Thymus (tissue), 11 donors: ENCODE results near the gene GPR176. TPM values are rescaled to one million over a fixed set of nuclear protein-coding genes. Genes with fewer than 3 reads are reported as not detected.

Source experiments
- DNase-seq, 9 donors: peaks; one replicate each; pipeline ENCODE4 v3.0.0-alpha.2; 2013; ENCODE audit warnings: low spot score in 9 of 9, low read depth in 6 of 9, missing footprints in 1 of 9
- H3K27ac ChIP-seq, 2 donors: one replicate each; pipeline ENCODE4 v1.5.1; 2013; ENCODE audit warnings: control low read depth in 1 of 2, low read depth in 1 of 2, low read length in 1 of 2, mild to moderate bottlenecking in 1 of 2, moderate library complexity in 1 of 2
- H3K27me3 ChIP-seq, 2 donors: one replicate each; pipeline ENCODE4 v1.5.1; 2013; ENCODE audit warnings: low read length in 1 of 2; ENCODE audit not compliant: control insufficient read depth in 2 of 2, insufficient read depth in 1 of 2
- H3K36me3 ChIP-seq, 2 donors: one replicate each; pipeline ENCODE4 v1.5.1; 2013; ENCODE audit warnings: low read length in 1 of 2, mild to moderate bottlenecking in 1 of 2, moderate library complexity in 1 of 2; ENCODE audit not compliant: control insufficient read depth in 2 of 2, insufficient read depth in 2 of 2
- H3K4me1 ChIP-seq, 2 donors: one replicate each; pipeline ENCODE4 v1.5.1; 2013; ENCODE audit warnings: low read length in 2 of 2; ENCODE audit not compliant: control insufficient read depth in 2 of 2, insufficient read depth in 2 of 2
- H3K4me3 ChIP-seq, 2 donors: one replicate each; pipeline ENCODE4 v1.5.1; 2013; ENCODE audit warnings: low read length in 2 of 2, control low read depth in 1 of 2, mild to moderate bottlenecking in 1 of 2
- H3K9me3 ChIP-seq, 2 donors: one replicate each; pipeline ENCODE4 v1.5.1; 2013; ENCODE audit warnings: low read length in 1 of 2, mild to moderate bottlenecking in 1 of 2; ENCODE audit not compliant: control insufficient read depth in 2 of 2, insufficient read depth in 1 of 2
- WGBS: extraction: QIAGEN DNeasy Blood & Tissue Kit; methylation state at CpG from one replicate; pipeline ENCODE4 v1.1.7; 2013; 5-methylcytosine and 5-hydroxymethylcytosine counted together
- polyA plus RNA-seq: library from polyadenylated mRNA; stranded (reverse); fragments of 200-250 nt; gene quantifications from one replicate; pipeline ENCODE4 v1.2.3, GENCODE V29; 2013
- total RNA-seq: library from RNA; stranded (reverse); fragments of 120-200 nt; gene quantifications from one replicate; pipeline ENCODE4 v1.2.4, GENCODE V29; 2013
- donor health status: healthy.

The GPR176 gene
- total and polyA plus RNA-seq, 2 donors, result 2.9 to 3.5 TPM

DNA sequence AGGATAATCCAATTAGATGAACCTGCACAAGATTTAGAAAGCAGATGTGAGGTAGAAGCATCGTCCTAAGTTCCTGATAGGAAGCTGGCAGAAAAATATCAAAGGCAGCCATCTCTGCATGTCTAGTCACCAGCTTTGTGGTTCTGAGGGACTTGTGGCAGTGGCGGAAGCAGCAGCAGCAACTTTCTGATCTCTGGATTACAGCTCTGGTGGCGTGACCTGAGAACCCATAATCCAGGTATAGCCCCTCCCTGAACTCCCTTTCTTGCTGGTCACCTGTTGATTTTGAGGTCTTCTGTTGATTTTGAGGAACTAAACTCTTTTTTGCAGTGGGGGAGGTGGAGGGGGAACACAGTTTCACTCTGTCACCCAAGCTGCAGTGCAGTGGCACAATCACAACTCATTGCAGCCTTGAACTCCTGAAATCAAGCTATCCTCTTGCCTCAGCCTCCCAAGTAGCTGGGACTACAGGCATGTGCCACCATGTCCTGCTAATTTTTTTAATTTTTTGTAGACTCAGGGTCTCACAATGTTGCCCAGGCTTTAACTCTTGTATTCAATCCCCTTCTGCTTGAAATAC lies 145.3 kb downstream of the GPR176 start:
- 8% methylated on average over 3 of the region's 3 CpGs for WGBS
- Histone ChIP-seq H3K4me3 (no peak overlapping the region), H3K9me3 (no peaks in the 10 kb centered on the region), H3K27me3 (no peaks in the 10 kb centered on the region), H3K36me3 (no peaks in the 10 kb centered on the region), H3K27ac (peak overlapping the region in 1 of 2 donors; percentile 48), H3K4me1 (peaks cover 0 to 8% of the 10 kb centered on the region in 2 donors)
- peak in 6 of 9 donors; percentile 33 to 77 (median 40) for DNase-seq

DNA sequence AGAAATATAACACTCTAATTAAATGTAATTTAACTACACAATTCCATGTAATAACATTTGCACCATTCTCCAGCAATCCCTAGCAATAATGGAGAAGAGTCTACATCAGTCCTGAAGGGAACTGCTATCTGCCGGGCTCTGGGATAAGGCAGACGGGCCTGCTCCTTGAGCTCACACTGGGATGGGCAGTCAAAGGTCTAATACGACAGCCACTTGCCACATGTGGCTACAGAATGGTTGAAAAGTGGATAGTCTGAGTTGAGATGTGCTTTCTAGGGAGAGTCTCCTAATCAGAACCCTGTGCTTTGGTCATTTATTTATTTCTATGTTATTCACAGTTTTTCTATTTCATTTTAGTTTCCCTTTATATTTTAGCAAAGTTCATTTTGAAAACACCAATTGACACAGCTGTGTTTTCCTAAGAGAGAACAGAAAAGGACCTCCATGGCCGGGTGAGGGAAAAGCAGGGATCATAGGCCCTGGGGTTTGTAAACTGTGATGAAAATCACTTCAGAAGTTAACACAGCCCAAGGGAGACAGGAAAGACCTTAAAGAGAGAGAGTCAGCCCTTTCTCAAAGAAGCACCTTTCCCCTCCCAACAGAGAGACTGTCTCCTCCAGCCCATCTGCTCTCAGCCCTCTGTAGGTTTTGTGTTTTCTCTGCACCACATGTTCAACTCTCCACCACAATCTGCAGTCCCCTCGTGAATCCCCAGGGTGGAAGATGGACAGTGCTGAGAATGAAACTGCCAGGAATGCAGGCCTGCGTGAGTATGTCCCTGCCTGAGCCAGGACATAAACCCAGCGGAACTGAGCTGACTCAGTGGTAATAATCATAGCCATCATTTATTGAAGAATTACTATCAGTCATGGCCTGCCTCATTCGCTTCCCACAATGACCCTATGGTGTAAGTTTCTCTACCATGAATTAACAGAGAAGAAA lies 149.0 kb downstream of the GPR176 start:
- H3K4me3 ChIP-seq, result no peak overlapping the region
- H3K4me1 ChIP-seq, result peaks cover 0 to 8% of the 10 kb centered on the region in 2 donors
- no peaks in the 10 kb centered on the region for H3K9me3 ChIP-seq
- WGBS, result 90% methylated on average over 8 of the region's 8 CpGs
- H3K27me3 ChIP-seq, result no peaks in the 10 kb centered on the region
- no peak for DNase-seq
- H3K36me3 ChIP-seq, result no peaks in the 10 kb centered on the region
- no peak overlapping the region for H3K27ac ChIP-seq

DNA sequence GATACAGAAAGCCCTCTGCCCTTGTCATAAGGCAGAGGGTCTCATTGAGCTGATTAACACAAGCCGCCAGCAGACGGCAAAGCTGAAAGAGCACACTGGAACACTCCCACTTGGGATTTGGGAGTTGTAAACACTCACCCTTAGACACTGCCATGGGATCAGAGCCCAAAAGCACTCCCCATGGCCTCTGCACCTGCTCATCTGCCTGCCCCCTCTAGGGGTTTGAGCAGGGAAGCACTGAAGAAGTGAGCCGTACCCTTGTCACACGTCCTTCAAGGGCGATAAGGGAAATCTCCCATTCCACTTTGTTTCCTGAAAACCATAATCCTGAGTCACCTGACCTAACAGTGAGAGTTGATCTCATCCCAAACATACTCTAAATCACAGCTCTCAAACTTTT lies 152.1 kb downstream of the GPR176 start:
- WGBS, result 89% methylated on average over 5 of the region's 5 CpGs
- Histone ChIP-seq H3K36me3 (no peaks in the 10 kb centered on the region), H3K4me1 (no peaks in the 10 kb centered on the region), H3K27me3 (no peaks in the 10 kb centered on the region), H3K27ac (no peak overlapping the region), H3K4me3 (no peak overlapping the region), H3K9me3 (no peaks in the 10 kb centered on the region)
- no peak for DNase-seq

DNA sequence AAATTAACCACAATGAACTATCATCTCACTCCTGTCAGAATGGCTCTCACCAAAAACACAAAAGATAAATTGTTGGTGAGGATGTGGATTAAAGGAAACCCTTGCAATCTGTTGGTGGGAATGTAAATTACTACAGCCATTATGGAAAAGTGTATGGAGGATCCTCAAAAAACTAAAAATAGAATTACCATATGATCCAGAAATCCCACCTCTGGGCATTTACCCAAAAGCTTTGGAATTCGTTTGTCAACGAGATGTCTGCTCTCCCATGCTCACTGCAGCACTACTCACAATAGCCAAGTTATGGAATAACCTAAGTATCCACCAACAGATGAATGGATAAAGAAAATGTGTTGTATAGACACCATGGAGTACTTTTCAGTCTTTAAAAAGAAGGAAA lies 159.1 kb downstream of the GPR176 start:
- H3K36me3 ChIP-seq, result no peaks in the 10 kb centered on the region
- DNase-seq, result no peak
- H3K9me3 ChIP-seq, result no peaks in the 10 kb centered on the region
- H3K27ac ChIP-seq, result no peak overlapping the region
- 94% methylated on average over 2 of the region's 2 CpGs for WGBS
- H3K4me1 ChIP-seq, result no peaks in the 10 kb centered on the region
- no peaks in the 10 kb centered on the region for H3K27me3 ChIP-seq
- no peak overlapping the region for H3K4me3 ChIP-seq

DNA sequence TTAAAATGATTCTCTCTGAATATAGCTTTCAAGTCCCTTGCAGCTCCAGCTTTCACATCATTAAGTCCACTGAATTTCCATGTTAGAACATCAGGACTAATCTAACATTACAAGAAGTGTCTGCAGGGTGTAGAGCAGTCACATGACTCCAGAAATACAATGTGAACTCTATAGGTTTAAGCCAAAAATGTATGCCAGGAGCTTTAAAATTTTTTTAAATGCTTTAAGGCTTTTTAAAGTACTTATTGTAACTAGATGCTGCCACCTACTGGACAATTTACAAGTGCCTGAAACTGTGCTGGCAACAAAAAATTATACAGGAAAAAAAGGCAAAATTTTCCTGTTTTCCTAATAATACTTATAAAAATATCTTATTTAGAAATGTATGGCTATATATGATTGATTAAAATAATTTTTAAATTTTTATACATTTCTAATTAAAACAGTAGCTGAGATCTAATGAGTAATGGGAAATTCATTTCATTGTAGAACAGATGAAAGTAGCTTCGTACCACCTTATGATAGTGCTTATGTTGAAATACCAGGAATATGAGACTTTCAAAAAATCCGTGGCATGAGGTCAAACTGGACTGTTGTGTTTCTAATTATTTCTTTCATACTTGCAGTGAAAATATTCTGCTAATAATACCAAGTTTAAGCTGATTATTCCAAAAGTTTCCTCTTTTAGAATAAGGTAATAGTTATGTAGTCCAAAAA lies 163.1 kb downstream of the GPR176 start:
- Histone ChIP-seq H3K36me3 (no peaks in the 10 kb centered on the region), H3K4me1 (no peaks in the 10 kb centered on the region), H3K9me3 (no peaks in the 10 kb centered on the region), H3K27ac (no peak overlapping the region), H3K27me3 (no peaks in the 10 kb centered on the region), H3K4me3 (no peak overlapping the region)
- DNase-seq, result peak in 7 of 9 donors; percentile 25 to 70 (median 38)
- WGBS, result 53% methylated on average over 2 of the region's 2 CpGs

DNA sequence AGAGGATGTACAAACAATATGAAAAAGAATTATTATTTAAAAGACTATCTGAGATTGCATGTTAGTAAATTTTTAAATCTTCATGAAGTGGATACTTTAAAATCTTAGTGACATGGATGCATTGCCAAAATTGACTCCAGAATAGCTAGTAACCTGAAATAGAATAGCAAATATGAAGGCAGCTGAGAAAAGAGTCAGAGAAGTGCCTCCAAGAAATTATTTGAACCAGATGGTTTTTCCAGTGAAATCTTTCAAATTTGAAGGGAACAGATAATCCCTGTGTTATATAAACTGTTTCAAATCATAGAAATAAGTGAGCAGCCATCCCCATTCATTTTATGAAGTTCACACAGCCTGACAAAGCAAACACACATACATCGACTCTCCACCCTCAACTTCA lies 167.1 kb downstream of the GPR176 start:
- Histone ChIP-seq H3K27ac (no peak overlapping the region), H3K36me3 (no peaks in the 10 kb centered on the region), H3K27me3 (no peaks in the 10 kb centered on the region), H3K4me3 (no peak overlapping the region), H3K9me3 (no peaks in the 10 kb centered on the region), H3K4me1 (no peaks in the 10 kb centered on the region)
- 90% methylated on average over 1 of the region's 1 CpG for WGBS
- DNase-seq, result no peak

DNA sequence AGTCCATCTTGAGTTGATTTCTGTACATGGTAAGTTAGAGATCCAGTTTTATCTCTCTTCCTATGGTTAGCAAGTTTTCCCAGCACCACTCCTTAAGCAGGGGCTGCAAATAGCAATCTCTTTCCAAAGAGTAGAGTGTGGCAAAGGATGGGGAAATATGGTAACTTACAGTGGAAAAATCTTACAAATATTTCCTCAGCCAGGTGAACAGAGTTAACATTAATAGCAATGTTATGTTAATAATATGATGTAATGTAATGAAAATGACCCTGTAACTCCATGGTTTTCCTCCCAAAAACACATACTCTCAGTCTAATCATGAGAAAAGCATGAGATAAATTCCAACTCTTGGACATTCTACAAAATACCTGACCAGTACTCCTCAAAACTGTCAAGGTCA lies 167.8 kb downstream of the GPR176 start:
- Histone ChIP-seq H3K36me3 (no peaks in the 10 kb centered on the region), H3K27me3 (no peaks in the 10 kb centered on the region), H3K4me1 (no peaks in the 10 kb centered on the region), H3K27ac (no peak overlapping the region), H3K9me3 (no peaks in the 10 kb centered on the region), H3K4me3 (no peak overlapping the region)
- DNase-seq, result no peak
